GM21723 (cell line): Measurements from ENCODE around the gene SLC5A10.
"Not testable (repeated sequence)": the region's sequence is repeated elsewhere in the genome, so short reads cannot be mapped to it uniquely, and the experiment has no call there.

Experiments
- ATAC-seq: cut with Tn5 transposase; IDR thresholded peaks from one replicate; pipeline ENCODE4 v1.9.1; 2021; ENCODE audit warnings: mild to moderate bottlenecking, moderate library complexity; ENCODE audit not compliant: unreplicated experiment

SLC5A10 gene

DNA sequence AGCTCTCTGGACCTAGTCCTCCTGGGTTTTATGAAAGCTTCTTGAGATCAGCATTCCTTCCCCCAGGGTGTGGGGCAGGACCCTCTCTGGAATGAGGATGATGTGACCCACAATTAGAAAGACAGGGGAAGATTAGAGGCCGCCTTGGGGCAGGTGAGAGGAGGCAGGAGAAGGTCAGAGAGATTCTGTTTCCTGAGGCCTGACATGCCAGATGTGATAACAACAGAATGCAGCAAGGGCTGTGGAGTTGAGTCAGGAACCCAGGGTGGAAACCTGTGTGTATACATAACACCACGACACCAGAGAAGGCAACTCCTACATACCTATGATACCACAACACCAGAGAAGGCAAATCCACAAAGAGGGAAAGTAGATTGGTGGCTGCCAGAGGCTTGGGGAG is 5.4 kb upstream of the SLC5A10 start:
- ATAC-seq = no peak

DNA sequence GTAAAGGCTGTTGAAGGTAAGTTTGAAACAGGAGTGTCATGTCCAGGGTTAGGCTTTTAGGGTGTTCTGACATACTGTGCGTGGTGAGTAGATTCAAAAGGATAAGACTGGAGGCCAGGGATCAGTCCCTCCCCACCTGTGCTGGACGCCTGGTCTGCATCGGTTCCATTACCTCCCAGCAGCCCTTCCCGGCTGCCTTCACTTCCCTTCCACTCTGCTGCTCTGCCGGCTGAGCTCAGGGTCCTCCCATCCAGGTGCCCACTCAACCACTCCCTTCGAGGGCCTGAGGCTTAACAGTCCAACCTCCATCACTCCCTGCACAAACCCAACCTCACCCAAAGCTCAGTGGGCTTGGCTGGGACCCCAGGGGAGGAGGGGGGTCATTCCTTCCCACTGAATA is 4.1 kb upstream of the SLC5A10 start:
- ATAC-seq = no peak

DNA sequence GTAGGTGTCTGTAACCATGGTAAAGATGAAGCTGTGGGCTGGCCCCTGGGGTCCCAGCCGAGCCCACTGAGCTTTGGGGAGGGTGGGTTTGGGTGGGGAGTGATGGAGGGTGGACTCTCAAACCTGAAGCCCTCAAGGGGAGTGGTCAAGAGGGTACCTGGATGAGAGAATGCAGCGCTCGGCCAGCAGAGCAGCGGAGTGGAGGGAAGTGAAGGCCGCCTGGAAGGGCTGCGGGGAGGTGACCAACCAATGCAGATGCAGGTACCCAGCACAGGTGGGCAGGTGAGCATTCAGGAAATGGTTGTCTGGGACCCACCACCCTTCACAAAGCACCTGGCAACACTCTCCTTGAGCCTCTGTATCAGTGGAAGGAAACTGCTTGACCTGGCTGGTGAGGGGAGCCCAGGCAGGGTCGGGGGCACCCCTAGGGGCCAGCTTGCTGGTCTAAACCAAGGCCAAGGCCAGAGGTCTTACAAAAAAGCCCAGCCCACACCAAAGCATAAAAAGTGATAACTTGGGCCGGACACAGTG is 3.4 kb upstream of the SLC5A10 start:
- ATAC-seq = no peak

DNA sequence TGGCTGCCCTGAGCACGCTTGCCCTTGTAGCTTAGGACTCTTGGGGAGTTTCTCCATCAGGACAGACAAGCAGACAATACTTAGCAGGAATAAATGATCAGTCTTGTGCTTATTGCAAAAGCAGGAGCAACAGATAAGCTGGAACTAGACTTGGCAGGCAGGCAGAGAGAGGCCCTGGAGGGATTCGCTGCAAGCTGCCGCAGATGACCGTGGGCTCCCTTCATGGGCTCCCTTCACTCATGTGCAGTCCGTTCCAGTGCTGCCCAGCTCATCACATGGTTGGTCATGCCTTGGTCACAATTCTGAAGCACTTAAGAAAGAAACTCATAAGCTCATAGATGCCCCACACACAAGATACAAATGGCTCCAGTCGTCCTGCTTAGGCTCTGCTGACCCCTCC is 2.4 kb upstream of the SLC5A10 start:
- no peak for ATAC-seq

DNA sequence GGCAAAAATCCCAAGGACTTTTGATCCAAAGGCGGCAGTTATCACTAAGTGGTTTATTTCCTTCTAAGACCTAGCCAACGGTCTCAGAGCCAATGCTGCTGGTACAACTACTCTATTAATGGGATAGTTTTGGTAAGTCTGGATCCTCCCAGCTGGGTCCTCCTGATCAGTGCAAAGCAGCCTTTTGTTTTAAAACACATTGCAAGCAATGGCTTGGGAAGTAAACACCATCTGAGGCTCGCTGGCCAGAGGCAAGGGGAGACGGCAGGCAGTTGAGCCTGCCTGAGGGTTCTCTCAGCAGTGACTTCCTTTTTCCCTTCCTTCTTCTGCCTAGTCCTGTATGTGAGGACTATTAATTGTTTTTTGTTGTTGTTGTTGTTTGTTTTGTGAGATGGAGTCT is 1.6 kb upstream of the SLC5A10 start:
- ATAC-seq = no peak

DNA sequence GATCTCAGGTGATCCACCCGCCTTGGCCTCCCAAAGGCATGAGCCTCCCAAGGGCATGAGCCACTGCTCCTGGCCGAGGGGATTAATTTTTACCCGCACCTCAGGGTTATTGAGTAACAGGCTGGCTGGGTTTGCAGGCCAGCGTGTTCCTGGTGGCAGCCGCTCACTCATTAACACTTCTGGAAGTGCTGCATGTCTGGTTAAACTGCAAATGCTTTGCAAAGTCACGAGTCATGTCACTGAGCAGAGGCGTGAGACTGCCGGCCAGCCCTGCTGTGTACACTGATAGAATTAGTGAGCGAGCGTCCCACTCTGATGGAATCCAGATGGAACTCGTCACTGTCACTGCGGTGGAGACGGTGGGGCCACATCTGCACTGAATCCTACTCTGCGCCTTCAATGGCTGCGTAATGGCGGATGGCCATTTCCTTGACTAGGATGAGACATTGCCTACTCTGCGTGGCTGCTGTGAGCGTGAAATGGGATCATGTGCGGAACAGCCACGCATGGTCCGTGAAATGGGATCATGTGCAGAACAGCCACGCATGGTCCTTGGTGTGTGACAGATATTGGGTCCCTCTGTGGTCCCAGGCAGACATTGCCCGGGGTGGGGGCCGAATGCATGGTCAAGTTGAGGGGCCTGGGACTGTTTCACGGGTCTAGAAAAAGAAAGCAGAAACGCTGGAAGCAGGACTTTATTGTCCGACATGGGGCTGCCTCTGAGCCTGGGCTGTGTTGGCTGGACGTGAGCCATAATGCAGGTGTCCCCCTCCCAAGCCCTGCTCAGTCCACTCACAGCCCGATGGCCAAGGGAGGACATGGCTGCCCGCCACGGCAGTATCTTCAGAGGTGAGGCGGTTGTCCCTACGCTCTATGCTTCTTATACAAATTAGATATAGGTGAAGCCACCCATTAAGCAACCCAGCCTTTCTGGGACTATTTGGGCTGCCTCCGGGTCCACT is 740 bp upstream of the SLC5A10 start:
- ATAC-seq = no peak

DNA sequence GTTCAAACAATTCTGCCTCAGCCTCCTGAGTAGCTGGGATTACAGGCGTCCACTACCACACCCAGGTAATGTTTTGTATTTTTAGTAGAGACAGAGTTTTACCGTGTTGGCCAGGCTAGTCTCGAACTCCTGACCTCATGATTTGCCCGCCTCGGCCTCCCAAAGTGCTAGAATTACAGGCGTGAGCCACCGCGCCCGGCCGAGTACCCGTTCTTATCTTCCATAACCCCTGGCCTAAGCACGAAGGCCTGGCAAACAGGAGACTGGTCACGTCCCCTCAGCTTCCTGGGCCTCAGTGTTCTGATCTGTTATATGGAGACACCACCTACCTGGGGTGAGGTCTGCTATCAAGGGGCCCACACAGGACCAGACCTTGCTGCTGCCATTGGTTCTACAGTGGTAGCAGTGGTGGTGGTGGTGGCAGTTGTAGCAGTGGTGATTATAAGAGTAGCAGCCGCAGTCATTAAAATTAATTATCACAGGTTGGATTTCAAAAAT is 1.3 kb downstream of the SLC5A10 start:
- ATAC-seq = no peak

DNA sequence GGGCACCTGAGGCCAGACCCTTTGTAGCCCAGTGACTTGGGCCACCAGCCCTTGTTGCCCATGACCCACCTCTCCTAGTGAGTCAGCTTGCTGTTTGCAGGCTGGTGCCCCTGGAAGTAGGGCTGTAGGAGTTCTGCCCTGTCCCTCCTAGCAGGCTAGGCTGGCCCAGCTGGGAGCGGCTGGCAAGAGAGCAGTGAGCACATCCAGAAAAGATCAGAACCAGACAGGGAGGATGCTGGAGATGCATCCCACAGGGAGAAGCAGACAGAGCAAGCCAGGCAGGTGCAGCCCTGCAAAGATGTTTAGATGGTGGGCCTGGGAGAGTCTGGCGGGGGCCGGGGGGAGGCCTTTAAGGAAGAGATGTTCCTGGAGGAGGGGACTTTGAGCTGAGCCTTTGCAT is 2.4 kb downstream of the SLC5A10 start:
- no peak for ATAC-seq

DNA sequence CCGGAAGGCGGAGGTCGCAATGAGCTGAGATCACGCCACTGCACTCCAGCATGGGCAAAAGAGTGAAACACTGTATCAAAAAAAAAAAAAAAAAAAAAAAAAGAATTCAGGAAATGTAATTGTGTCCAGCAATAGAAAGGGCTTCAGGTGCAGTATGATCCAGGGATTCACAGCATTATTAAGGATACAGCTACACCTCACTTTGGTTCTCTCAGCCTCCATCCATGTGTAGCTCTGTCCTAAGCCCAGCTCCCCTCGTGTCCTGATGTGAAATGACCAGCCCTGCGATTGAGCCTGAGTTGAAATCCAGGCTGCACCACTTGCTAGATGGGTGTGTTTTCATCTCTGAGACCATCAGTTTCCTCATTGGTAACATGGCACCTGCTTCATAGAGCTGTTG is 3.0 kb downstream of the SLC5A10 start:
- ATAC-seq = no peak

DNA sequence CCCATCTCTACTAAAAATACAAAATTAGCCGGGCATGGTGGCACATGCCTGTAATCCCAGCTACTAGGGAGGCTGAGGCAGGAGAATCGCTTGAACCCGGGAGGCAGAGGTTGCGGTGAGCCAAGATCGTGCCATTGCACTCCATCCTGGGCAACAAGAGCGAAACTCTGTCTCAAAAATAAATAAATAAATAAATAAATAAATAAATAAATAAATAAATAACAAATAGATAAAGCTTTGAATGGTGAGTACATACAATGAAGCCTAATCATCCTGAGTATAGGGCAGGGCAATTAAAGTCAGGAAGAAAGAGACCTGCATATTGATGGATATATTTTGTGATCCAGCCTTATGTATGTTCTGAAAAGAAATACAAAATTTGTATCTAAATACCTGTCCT is 4.1 kb downstream of the SLC5A10 start:
- not testable (repeated sequence) for ATAC-seq

DNA sequence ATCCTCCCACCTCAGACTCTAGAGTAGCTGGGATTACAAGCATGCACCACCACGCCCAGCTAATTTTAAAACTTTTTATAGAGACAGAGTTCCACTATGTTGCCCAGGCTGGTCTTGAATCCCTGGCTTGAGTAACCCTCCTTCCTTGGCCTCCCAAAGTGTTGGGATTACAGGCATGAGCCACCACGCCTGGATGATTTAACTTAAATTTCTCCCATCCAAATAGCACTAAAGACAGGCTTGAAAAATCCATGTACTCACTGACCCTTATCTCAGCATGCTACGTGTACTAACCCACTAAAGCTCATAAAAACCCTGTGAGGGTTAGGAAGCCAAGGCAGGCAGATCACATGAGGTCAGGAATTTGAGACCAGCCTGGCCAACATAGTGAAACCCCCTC is 4.6 kb downstream of the SLC5A10 start:
- ATAC-seq = no peak

DNA sequence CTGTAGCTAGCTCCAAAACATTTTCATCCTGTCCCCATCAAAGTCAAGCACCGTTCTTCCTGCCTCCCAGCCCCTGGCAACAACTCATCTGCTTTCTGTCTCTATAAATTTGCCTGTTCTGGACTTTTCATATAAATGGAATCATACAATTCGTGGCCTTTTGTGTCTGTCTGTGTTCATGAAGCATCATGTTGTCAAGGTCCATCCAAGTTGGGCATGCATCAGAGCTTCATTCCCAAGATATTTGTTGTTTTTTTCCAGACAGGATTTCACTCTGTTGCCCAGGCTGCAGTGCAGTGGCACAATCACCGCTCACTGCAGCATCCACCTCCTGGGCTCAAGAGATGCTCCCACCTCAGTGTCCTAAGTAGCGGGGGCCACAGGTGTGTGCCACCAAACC is 5.9 kb downstream of the SLC5A10 start:
- no peak for ATAC-seq

DNA sequence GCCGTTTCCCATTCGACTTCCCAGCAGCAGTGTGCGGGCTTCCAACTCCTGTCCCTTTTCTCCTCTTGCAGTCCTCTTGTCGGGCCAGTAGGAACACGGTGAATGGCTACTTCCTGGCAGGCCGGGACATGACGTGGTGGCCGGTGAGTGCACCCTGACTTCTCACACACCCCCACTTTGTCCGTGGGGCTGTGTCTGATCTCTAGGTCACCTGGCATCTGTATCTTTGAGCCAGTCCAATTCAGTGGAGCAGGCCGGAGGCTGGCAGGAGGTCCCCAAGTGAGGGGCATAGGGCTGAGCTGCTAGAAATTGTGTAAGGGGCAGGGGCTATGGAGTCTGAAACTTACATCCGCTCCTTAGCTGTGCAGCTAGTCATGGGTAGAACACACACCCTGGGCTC is 6.6 kb downstream of the SLC5A10 start:
- no peak for ATAC-seq

DNA sequence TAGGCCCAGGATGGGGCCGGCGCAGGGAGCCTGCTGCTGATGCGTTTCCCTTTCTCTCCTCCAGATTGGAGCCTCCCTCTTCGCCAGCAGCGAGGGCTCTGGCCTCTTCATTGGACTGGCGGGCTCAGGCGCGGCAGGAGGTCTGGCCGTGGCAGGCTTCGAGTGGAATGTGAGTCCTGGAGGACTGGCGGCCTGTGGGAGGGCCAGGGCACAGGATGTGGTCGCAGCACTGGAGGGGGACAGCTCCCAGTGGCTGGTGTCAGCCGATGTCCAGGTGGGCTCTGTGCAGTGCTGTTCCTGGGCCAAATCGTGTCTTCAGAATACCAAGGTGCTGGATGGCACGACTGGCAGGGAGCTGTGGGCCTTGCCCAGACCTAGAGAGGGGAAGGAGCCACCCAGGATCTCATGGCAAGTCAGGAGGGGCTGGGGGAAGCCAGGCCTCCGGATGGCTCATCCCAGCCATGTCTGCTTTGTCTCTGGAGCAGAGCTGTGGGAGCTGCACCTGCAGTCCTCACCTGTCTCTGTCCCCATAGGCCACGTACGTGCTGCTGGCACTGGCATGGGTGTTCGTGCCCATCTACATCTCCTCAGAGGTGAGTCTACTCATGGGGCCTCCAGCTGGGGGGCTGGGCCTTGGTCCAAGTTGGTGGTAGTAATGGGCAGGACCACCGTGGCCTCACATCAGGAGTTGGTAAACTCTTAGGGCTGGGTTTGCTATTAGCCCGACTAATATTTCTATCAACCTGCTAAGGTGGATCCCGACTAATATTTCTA is 7.3 kb downstream of the SLC5A10 start:
- ATAC-seq = no peak

DNA sequence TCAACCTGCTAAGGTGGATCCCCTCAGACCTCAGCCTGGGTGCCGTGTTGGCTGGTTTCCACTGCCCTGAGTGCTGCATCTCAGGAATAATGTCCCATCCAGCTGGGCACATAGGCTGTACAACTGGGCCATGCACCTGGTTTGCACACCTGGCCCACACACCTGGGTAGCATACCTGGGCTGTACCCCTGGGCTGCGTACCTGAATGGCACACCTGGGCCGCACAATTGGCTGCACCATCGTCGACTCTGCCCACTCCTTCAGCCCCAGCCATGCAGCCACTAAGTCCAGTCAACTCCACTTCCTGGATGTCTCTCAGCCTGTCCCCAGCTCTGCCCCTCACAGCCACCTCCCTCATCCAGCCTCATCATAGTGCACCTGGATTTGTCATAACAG is 7.9 kb downstream of the SLC5A10 start:
- ATAC-seq = no peak

DNA sequence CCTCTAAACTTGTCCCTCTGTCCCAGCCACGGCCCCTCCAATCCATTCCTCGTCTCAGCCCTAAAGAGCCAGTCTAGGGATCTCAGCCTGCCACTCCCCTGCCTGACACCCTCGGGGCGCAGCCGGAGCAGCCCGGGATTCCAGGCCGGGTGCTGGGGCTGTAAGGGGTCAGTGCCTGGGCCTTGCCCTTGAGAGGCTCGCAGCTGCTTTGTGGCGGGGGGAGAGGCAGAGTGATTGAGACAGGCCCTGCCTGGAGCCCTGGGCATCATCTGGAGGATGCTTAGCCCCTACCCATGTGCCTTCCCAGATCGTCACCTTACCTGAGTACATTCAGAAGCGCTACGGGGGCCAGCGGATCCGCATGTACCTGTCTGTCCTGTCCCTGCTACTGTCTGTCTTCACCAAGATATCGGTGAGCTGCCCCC is 8.3 kb downstream of the SLC5A10 start:
- ATAC-seq = no peak

DNA sequence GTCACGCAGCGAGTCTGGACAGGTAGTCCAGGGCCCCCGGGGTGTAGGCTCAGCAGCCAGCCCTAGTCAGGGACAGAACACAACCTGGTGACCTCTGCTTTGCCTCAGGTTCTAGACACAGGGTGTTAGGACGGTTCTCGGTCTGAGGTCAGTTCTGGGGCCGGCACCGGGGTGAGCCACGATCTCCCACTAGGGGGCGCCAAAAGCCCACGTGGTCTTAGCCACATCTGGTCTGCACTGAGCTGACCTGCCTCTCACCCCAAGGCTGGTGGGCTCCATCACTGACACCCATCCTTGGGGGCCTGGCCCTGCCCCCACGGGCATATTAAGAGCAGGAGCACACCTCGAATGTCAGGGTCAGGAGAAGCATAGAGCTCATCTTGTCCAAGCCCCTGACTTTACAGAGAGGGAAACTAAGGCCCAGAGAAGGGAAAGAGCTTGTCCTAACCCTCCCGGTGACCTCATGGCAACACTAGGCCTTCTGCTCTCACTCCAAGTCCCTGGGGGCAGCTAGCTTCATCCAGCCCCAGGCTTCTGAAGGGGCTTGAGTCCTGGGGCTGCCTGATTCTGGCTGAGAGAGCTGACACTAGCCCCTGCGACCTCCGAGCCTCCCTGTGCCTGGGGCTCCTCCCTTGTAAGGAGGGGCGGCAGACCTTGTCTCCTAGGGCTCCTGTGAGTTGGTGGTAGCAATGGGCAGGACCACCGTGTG is 9.0 kb downstream of the SLC5A10 start:
- ATAC-seq = peak; percentile 74

DNA sequence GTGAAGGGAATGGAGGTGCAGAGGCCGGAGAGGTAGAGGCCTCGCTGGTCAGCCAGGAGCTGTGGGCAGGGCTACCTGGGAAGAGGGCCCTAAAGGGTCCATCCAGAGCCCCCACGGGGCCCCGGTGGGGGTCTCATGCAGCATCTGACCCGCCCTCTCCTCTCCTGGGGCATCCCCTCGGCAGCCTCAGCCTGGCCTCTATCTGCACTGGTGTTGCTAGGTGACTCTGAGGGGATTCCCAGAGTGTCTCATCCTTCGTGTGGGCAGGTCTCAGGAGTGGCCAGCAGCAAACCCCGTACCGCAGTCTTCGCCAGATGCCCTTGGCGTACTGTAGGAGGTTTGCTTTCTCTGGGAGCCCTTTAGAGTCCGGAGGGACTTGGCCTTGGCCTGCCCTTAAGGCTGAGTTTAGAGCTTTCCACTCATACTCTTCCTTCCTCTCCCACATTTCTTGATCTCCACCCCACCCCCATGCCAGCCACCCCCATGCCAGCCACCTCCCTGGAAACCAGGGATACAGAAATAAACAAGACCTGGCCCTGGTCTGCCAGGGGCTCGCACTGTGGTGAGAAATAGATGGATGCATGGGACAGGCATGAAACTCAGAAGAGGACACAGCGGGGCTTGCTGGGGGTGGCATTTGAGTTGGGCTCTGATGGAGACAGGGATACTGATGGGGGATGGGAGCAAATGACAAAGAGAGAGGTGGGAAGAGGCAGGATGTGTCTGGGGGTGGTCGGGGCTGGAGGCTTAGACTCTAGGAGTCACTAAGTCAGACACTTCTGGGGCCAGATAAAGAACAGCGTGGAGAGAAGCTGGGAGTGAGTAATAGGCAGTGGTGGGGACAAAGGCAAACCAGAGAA is 9.9 kb downstream of the SLC5A10 start:
- ATAC-seq = no peak

DNA sequence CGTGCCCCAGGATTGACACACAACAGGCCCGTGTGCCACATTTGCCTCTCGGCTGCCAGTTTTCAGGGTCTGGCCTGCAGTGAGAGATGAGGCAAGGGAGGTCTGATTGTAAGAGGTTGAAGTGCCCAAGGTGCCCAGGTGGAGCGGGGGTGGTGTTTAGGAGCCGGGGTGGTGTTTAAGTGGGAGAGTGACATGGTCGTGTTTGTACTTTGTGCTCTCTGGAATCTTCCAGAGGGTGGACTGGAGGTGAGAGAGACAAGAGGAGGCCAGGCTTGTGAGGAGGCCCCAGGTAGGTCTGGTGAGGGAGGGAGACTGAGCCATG is 10.5 kb downstream of the SLC5A10 start:
- no peak for ATAC-seq
